Astrocyte (in vitro differentiated cells and primary cell): ENCODE results near the gene PRDM8. TPM values are rescaled to one million over a fixed set of nuclear protein-coding genes. Genes with fewer than 3 reads are reported as not detected.

Experiments
- DNase-seq: peaks from one replicate; pipeline ENCODE4 v3.0.0-alpha.2; 2010; ENCODE audit warnings: low read depth
- FAIRE-seq: peaks from 2 replicates; lab custom pipeline; 2011; peaks lifted over from hg19 to GRCh38; lab: Jason Lieb, UNC
- H2AFZ ChIP-seq: 2 replicates; pipeline ENCODE4 v1.6.0; 2012; ENCODE audit warnings: low read depth, low read length, inconsistent platforms
- H3K27ac ChIP-seq: 2 replicates; pipeline ENCODE4 v1.5.1; 2011; ENCODE audit warnings: low read depth, low read length, inconsistent platforms
- H3K27me3 ChIP-seq: 2 replicates; pipeline ENCODE4 v1.6.0; 2011; ENCODE audit warnings: low read length, inconsistent platforms; ENCODE audit not compliant: insufficient read depth
- H3K36me3 ChIP-seq: 2 replicates; pipeline ENCODE4 v1.5.1; 2011; ENCODE audit warnings: low read length, inconsistent platforms; ENCODE audit not compliant: insufficient read depth
- H3K4me1 ChIP-seq: 2 replicates; pipeline ENCODE4 v1.5.1; 2011; ENCODE audit warnings: low read length, inconsistent platforms; ENCODE audit not compliant: insufficient read depth
- H3K4me2 ChIP-seq: 2 replicates; pipeline ENCODE4 v1.6.0; 2012; ENCODE audit warnings: low read length, inconsistent platforms
- H3K4me3 ChIP-seq: 2 replicates; pipeline ENCODE4 v1.5.1; 2011; ENCODE audit warnings: low read depth, mild to moderate bottlenecking, low read length, inconsistent platforms; ENCODE audit not compliant: insufficient read depth
- H3K79me2 ChIP-seq: 2 replicates; pipeline ENCODE4 v1.6.0; 2012; ENCODE audit warnings: mild to moderate bottlenecking, low read length, inconsistent platforms; ENCODE audit not compliant: insufficient read depth
- H3K9ac ChIP-seq: 2 replicates; pipeline ENCODE4 v1.6.0; 2012; ENCODE audit warnings: mild to moderate bottlenecking, low read length, inconsistent platforms
- H3K9me3 ChIP-seq: 2 replicates; pipeline ENCODE4 v1.5.1; 2012; ENCODE audit warnings: low read depth, mild to moderate bottlenecking, low read length, inconsistent platforms; ENCODE audit not compliant: insufficient read depth
- H4K20me1 ChIP-seq: 2 replicates; pipeline ENCODE4 v1.6.0; 2012; ENCODE audit warnings: low read length, inconsistent platforms; ENCODE audit not compliant: insufficient read depth
- H3K27ac Mint-ChIP-seq: one replicate; pipeline ENCODE4 v1.8.0; 2021; ENCODE audit warnings: mild to moderate bottlenecking, mixed read lengths; ENCODE audit not compliant: unreplicated experiment
- H3K27me3 Mint-ChIP-seq: one replicate; pipeline ENCODE4 v1.8.0; 2021; ENCODE audit warnings: low read depth, mixed read lengths; ENCODE audit not compliant: unreplicated experiment
- H3K36me3 Mint-ChIP-seq: one replicate; pipeline ENCODE4 v1.8.0; 2021; ENCODE audit warnings: low read depth, mixed read lengths; ENCODE audit not compliant: unreplicated experiment
- H3K4me1 Mint-ChIP-seq: one replicate; pipeline ENCODE4 v1.8.0; 2021; ENCODE audit warnings: low read depth, mixed read lengths; ENCODE audit not compliant: unreplicated experiment
- H3K4me3 Mint-ChIP-seq: one replicate; pipeline ENCODE4 v1.8.0; 2021; ENCODE audit warnings: mild to moderate bottlenecking, moderate library complexity, mixed read lengths; ENCODE audit not compliant: unreplicated experiment
- H3K9me3 Mint-ChIP-seq: one replicate; pipeline ENCODE4 v1.8.0; 2021; ENCODE audit warnings: mild to moderate bottlenecking, mixed read lengths; ENCODE audit not compliant: unreplicated experiment
- CTCF ChIP-seq: IDR thresholded peaks from 2 replicates; pipeline ENCODE4 v1.5.1; 2011; ENCODE audit warnings: low read depth, mild to moderate bottlenecking, inconsistent platforms, low read length, moderate library complexity; ENCODE audit not compliant: insufficient read depth
- EZH2 ChIP-seq: IDR thresholded peaks from 2 replicates; pipeline ENCODE4 v1.6.1; 2012; ENCODE audit warnings: mild to moderate bottlenecking, low read length, inconsistent platforms; ENCODE audit not compliant: insufficient read depth
- total RNA-seq: library from RNA; stranded (reverse); gene quantifications from 2 replicates; pipeline ENCODE4 v1.2.1, GENCODE V29; 2021

Gene PRDM8
- total RNA-seq, 1 donor from 2014 or later, result 0.25 TPM

- H3K9ac ChIP-seq, result no peak overlapping the region
- no peaks in the 10 kb centered on the region for H4K20me1 ChIP-seq
- Mint-ChIP-seq H3K4me1 (no peaks in the 10 kb centered on the region), H3K27me3 (no peaks in the 10 kb centered on the region), H3K27ac (no peak overlapping the region), H3K9me3 (no peaks in the 10 kb centered on the region), H3K4me3 (no peak overlapping the region), H3K36me3 (no peaks in the 10 kb centered on the region)
- no peak overlapping the region for H3K4me2 ChIP-seq
- no peaks in the 10 kb centered on the region for H3K36me3 ChIP-seq
- H2AFZ ChIP-seq, result no peak overlapping the region
- H3K4me3 ChIP-seq, result no peak overlapping the region
- H3K9me3 ChIP-seq, result no peaks in the 10 kb centered on the region
- no peak for TF ChIP-seq EZH2
- H3K79me2 ChIP-seq, result no peaks in the 10 kb centered on the region
- H3K27ac ChIP-seq, result no peak overlapping the region
- no peak for DNase-seq
- no peak for FAIRE-seq
- peaks cover 6% of the 10 kb centered on the region for H3K4me1 ChIP-seq
- H3K27me3 ChIP-seq, result no peaks in the 10 kb centered on the region
Measured at GRCh38 chr4:80228460-80228859, 31.2 kb downstream of the PRDM8 start.

DNA sequence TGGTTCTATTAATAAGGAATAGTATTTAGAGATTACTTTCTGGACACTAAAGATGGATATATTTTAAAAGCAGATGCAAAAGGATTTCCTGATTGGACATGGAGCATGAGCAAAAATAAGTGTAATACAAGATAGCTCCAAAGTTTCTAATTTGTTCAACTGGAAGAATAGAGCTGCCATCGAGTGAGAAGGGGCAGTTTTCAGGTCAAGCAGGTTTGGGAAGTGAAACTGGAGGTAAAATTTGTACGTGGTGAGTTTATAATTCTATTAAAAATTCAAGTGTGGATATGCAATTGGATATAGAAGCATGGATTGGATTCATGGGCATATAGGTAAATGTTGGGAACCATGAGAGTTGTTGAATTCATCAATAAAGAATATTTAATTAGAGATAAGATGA is 31.8 kb downstream of the PRDM8 start:
- H3K27me3 Mint-ChIP-seq, result no peaks in the 10 kb centered on the region
- H3K9me3 ChIP-seq, result no peaks in the 10 kb centered on the region
- FAIRE-seq (no peak), DNase-seq (no peak)
- H4K20me1 ChIP-seq, result no peaks in the 10 kb centered on the region
- peaks cover 6% of the 10 kb centered on the region for H3K4me1 ChIP-seq
- H3K27ac Mint-ChIP-seq, result no peak overlapping the region
- no peak overlapping the region for H2AFZ ChIP-seq
- H3K4me3 Mint-ChIP-seq, result no peak overlapping the region
- no peak overlapping the region for H3K27ac ChIP-seq
- H3K36me3 Mint-ChIP-seq, result no peaks in the 10 kb centered on the region
- no peak for TF ChIP-seq CTCF
- TF ChIP-seq EZH2, result no peak
- no peak overlapping the region for H3K9ac ChIP-seq
- H3K4me2 ChIP-seq, result no peak overlapping the region
- H3K79me2 ChIP-seq, result no peaks in the 10 kb centered on the region
- H3K4me1 Mint-ChIP-seq, result no peaks in the 10 kb centered on the region
- no peak overlapping the region for H3K4me3 ChIP-seq
- H3K9me3 Mint-ChIP-seq, result no peaks in the 10 kb centered on the region
- H3K27me3 ChIP-seq, result no peaks in the 10 kb centered on the region
- no peaks in the 10 kb centered on the region for H3K36me3 ChIP-seq

GRCh38 chr4:80229590-80229989 is 32.3 kb downstream of the PRDM8 start:
- no peak for FAIRE-seq

More at GRCh38 chr4:80229590-80229989, 32.3 kb downstream of the PRDM8 start:
- Mint-ChIP-seq H3K36me3 (no peaks in the 10 kb centered on the region), H3K4me3 (no peak overlapping the region), H3K27me3 (no peaks in the 10 kb centered on the region), H3K4me1 (no peaks in the 10 kb centered on the region), H3K9me3 (no peaks in the 10 kb centered on the region), H3K27ac (no peak overlapping the region)
- no peak for DNase-seq
- Histone ChIP-seq H3K79me2 (no peaks in the 10 kb centered on the region), H3K9ac (no peak overlapping the region), H3K4me3 (no peak overlapping the region), H3K27ac (no peak overlapping the region), H3K9me3 (no peaks in the 10 kb centered on the region), H3K27me3 (no peaks in the 10 kb centered on the region), H2AFZ (no peak overlapping the region), H4K20me1 (no peaks in the 10 kb centered on the region), H3K4me2 (no peak overlapping the region), H3K36me3 (no peaks in the 10 kb centered on the region), H3K4me1 (peaks cover 6% of the 10 kb centered on the region)
- TF ChIP-seq EZH2 (no peak), CTCF (no peak)
